ENCODE data around the gene PLSCR1. TPM values are rescaled to one million over a fixed set of nuclear protein-coding genes. Genes with fewer than 3 reads are reported as not detected.

Gene PLSCR1
- total and polyA plus RNA-seq, 2 donors (not counting 1 experiment from before 2014, with no cell fraction given) = 16.8 to 44.6 TPM

DNA sequence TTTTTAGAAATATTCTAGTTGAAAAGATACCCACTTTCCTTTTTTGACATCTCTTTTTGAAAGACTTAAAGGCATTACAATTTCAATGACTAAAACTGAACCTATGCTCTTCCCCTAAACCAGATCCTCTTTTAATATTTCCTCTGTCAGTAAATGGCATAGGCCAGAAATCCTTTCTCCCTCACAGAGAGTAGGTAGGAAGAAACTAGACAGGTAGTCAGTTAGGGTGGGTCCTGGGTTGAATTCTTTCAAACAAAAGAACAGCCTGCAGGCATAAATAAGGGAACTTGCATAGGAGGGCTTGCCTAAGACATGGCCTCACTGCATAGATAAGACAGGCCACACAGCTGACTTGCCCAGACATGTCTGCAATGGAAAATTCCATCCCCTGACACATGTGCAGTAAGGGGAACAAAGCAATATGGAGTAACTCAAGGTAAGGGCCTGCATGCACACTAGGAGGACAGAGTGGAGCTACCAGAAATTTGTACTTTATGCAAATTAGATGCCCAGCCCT is 37.6 kb upstream of the PLSCR1 start:
- ChIA-PET CTCF (interaction anchor here (1.5 to 2.1 kb wide), 2 partner anchors 9 to 392 kb away, joined by 7 read pairs; no protein-coding TSS in a partner anchor), POLR2A (no interaction called here)
- Histone ChIP-seq H3K9ac (ENCODE audit: low read length) (no peak overlapping the region), H3K4me2 (replicated peaks; ENCODE audit: low read depth, low read length, poor library complexity, severe bottlenecking) (no peak overlapping the region), H3K4me1 (ENCODE audit: control insufficient read depth in 2 of 2, insufficient read depth in 2 of 2, low read length in 2 of 2) (no peaks in the 10 kb centered on the region), H3K4me3 (ENCODE audit: control extremely low read depth in 1 of 5, extremely low read depth in 1 of 5, insufficient read depth in 1 of 5, low read depth in 2 of 5, low read length in 4 of 5) (no peak overlapping the region), H2AFZ (ENCODE audit: insufficient read depth, low read depth, low read length, poor library complexity, severe bottlenecking) (no peak overlapping the region), H3K36me3 (replicated peaks in 1 of 2; ENCODE audit: control extremely low read depth in 1 of 2, control insufficient read depth in 1 of 2, extremely low read depth in 1 of 2, insufficient read depth in 2 of 2, low read length in 1 of 2) (no peaks in the 10 kb centered on the region), H4K20me1 (ENCODE audit: control insufficient read depth, insufficient read depth, low read length, poor library complexity, severe bottlenecking) (no peaks in the 10 kb centered on the region), H3K27ac (ENCODE audit: low read length in 2 of 2) (no peak overlapping the region), H3K27me3 (replicated peaks in 1 of 4; ENCODE audit: control extremely low read depth in 1 of 4, control insufficient read depth in 3 of 4, insufficient read depth in 4 of 4, low read length in 3 of 4) (no peaks in the 10 kb centered on the region), H3K79me2 (ENCODE audit: control insufficient read depth, insufficient read depth, low read length) (no peaks in the 10 kb centered on the region), H3K9me3 (ENCODE audit: control extremely low read depth in 1 of 3, control insufficient read depth in 2 of 3, insufficient read depth in 1 of 3, low read length in 2 of 3) (peaks cover 0 to 3% (median 0%) of the 10 kb centered on the region in 3 donors)
- Mint-ChIP-seq H3K4me3 (no peak overlapping the region), H3K9me3 (ENCODE audit: insufficient read depth) (no peaks in the 10 kb centered on the region), H3K4me1 (no peaks in the 10 kb centered on the region), H3K27me3 (peaks cover 11% of the 10 kb centered on the region), H3K27ac (no peak overlapping the region)
- DNase-seq = no peak
- no peak for ATAC-seq (ENCODE audit: low read depth)
- intact Hi-C loops (cut with micrococcal nuclease) = no loop called here
- TF ChIP-seq, protein P1, sequence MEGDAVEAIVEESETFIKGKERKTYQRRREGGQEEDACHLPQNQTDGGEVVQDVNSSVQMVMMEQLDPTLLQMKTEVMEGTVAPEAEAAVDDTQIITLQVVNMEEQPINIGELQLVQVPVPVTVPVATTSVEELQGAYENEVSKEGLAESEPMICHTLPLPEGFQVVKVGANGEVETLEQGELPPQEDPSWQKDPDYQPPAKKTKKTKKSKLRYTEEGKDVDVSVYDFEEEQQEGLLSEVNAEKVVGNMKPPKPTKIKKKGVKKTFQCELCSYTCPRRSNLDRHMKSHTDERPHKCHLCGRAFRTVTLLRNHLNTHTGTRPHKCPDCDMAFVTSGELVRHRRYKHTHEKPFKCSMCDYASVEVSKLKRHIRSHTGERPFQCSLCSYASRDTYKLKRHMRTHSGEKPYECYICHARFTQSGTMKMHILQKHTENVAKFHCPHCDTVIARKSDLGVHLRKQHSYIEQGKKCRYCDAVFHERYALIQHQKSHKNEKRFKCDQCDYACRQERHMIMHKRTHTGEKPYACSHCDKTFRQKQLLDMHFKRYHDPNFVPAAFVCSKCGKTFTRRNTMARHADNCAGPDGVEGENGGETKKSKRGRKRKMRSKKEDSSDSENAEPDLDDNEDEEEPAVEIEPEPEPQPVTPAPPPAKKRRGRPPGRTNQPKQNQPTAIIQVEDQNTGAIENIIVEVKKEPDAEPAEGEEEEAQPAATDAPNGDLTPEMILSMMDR (IDR thresholded peaks at IDR 0.05) = no peak
- no peak for TF ChIP-seq EZH2 (IDR thresholded peaks at IDR 0.05; ENCODE audit: borderline replicate concordance, insufficient read depth, low read depth, low read length, poor library complexity, severe bottlenecking)

DNA sequence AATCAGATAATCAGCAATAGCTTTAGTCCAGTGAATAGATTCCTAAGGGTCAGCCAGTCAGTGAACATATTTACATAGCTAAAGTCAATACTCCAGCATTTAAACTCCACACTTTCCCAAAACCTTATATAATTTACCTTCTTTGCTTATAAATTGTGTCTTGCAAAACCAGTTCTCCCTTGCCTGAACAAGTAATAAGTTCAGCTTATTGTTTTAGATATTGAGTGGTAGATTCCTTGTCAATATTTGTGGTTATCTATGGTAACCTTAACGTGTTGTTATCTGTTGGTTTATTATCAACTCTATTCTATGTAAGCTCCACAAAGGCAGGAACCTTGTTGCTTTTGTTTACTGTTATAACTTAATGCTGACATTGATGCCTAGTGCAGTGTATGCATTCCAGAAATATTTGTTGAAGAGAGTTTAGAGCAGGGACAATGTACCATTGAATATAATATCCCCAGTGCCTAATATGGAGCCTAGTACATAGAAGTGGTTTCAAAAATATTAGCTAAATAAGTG is 36.7 kb upstream of the PLSCR1 start:
- CTCF ChIA-PET = interaction anchor here (1.0 to 2.8 kb wide), 5 partner anchors 8 to 392 kb away, joined by 3 to 15 read pairs (median 7); no protein-coding TSS in a partner anchor
- no peak overlapping the region for H3K4me3 Mint-ChIP-seq
- intact Hi-C loops (cut with micrococcal nuclease) = no loop called here

More for the DNA sequence above, 36.7 kb upstream of the PLSCR1 start:
- TF ChIP-seq, protein P1 (IDR thresholded peaks at IDR 0.05) = no peak
- no peak for TF ChIP-seq EZH2 (IDR thresholded peaks at IDR 0.05; ENCODE audit: borderline replicate concordance, insufficient read depth, low read depth, low read length, poor library complexity, severe bottlenecking)
- Histone ChIP-seq H3K9ac (ENCODE audit: low read length) (no peak overlapping the region), H3K27ac (ENCODE audit: low read length in 2 of 2) (no peak overlapping the region), H3K79me2 (ENCODE audit: control insufficient read depth, insufficient read depth, low read length) (no peaks in the 10 kb centered on the region), H2AFZ (ENCODE audit: insufficient read depth, low read depth, low read length, poor library complexity, severe bottlenecking) (no peak overlapping the region), H3K36me3 (replicated peaks in 1 of 2; ENCODE audit: control extremely low read depth in 1 of 2, control insufficient read depth in 1 of 2, extremely low read depth in 1 of 2, insufficient read depth in 2 of 2, low read length in 1 of 2) (no peaks in the 10 kb centered on the region), H3K9me3 (ENCODE audit: control extremely low read depth in 1 of 3, control insufficient read depth in 2 of 3, insufficient read depth in 1 of 3, low read length in 2 of 3) (peaks cover 0 to 3% (median 0%) of the 10 kb centered on the region in 3 donors), H3K4me2 (replicated peaks; ENCODE audit: low read depth, low read length, poor library complexity, severe bottlenecking) (no peak overlapping the region), H4K20me1 (ENCODE audit: control insufficient read depth, insufficient read depth, low read length, poor library complexity, severe bottlenecking) (no peaks in the 10 kb centered on the region), H3K4me1 (ENCODE audit: control insufficient read depth in 2 of 2, insufficient read depth in 2 of 2, low read length in 2 of 2) (no peaks in the 10 kb centered on the region), H3K27me3 (replicated peaks in 1 of 4; ENCODE audit: control extremely low read depth in 1 of 4, control insufficient read depth in 3 of 4, insufficient read depth in 4 of 4, low read length in 3 of 4) (no peaks in the 10 kb centered on the region), H3K4me3 (ENCODE audit: control extremely low read depth in 1 of 5, extremely low read depth in 1 of 5, insufficient read depth in 1 of 5, low read depth in 2 of 5, low read length in 4 of 5) (no peak overlapping the region)
- no peaks in the 10 kb centered on the region for H3K9me3 Mint-ChIP-seq (ENCODE audit: insufficient read depth)
- H3K27ac Mint-ChIP-seq = no peak overlapping the region
- no peak for ATAC-seq (ENCODE audit: low read depth)
- POLR2A ChIA-PET = no interaction called here
- H3K27me3 Mint-ChIP-seq = peaks cover 11% of the 10 kb centered on the region
- H3K4me1 Mint-ChIP-seq = no peaks in the 10 kb centered on the region
- DNase-seq = no peak
- no CpG with 5 or more reads among the region's 1 CpG for WGBS (ENCODE audit: insufficient coverage)
